Stomach (tissue), 9 donors: Measurements from ENCODE around the gene VILL. TPM values are rescaled to one million over a fixed set of nuclear protein-coding genes. Genes with fewer than 3 reads are reported as not detected.

Experiments used
- DNase-seq, 2 donors: peaks; one replicate each; pipeline versions ENCODE4 v3.0.0 to v3.0.0-alpha.2; 2013 to 2019
- H3K27ac ChIP-seq, 5 donors: fragments of 200-600 bp in 4 of 5; sonication (generic) in 4 of 5; one replicate each; pipeline ENCODE4 v1.5.1; 2013 to 2019; ENCODE audit warnings: mild to moderate bottlenecking in 1 of 5, moderate library complexity in 1 of 5
- H3K27me3 ChIP-seq, 3 donors: fragments of 200-600 bp; sonication (generic); one replicate each; pipeline ENCODE4 v1.5.1; 2017 to 2019; ENCODE audit warnings: mixed run types in 1 of 3
- H3K36me3 ChIP-seq, 4 donors: fragments of 200-600 bp; sonication (generic); 1 replicate in 3 of 4; 2 replicates in 1 of 4; pipeline ENCODE4 v1.5.1; 2016 to 2019
- H3K4me1 ChIP-seq, 4 donors: fragments of 200-600 bp; sonication (generic); one replicate each; pipeline ENCODE4 v1.5.1; 2016 to 2019
- H3K4me3 ChIP-seq, 4 donors: fragments of 200-600 bp; sonication (generic) in 3 of 4; one replicate each; pipeline ENCODE4 v1.5.1; 2016 to 2019; ENCODE audit warnings: mild to moderate bottlenecking in 1 of 4
- H3K9me3 ChIP-seq, 4 donors: fragments of 200-600 bp; sonication (generic); one replicate each; pipeline ENCODE4 v1.5.1; 2016 to 2019
- EP300 ChIP-seq: sonication (generic); formaldehyde crosslinking; IDR thresholded peaks from one replicate; pipeline ENCODE4 v1.6.1; 2017; ENCODE audit warnings: antibody characterized with exemption
- POLR2A ChIP-seq, 4 donors: fragments of 450-650 bp; IDR thresholded peaks; one replicate each; pipeline ENCODE4 v1.6.1; 2016; ENCODE audit warnings: antibody characterized with exemption in 4 of 4, control low read depth in 2 of 4, mild to moderate bottlenecking in 1 of 4, moderate library complexity in 1 of 4
- POLR2AphosphoS5 ChIP-seq, 3 donors: sonication (generic); formaldehyde crosslinking; IDR thresholded peaks; one replicate each; pipeline ENCODE4 v1.6.1; 2016; ENCODE audit warnings: antibody characterized with exemption in 3 of 3
- WGBS, 5 donors: extraction: QIAGEN DNeasy Blood & Tissue Kit in 3 of 5; methylation state at CpG; one replicate each; pipeline versions ENCODE4 v1.1.5 to v1.1.7; 2013 to 2018; 5-methylcytosine and 5-hydroxymethylcytosine counted together
- intact Hi-C: fragments of 100-400 bp; cut with DNase I; formaldehyde crosslinking; loops from one replicate; pipeline ENCODE4 v1.15.1; 2023; ENCODE audit warnings: low total_unique reads
- polyA plus RNA-seq, 3 donors: library from polyadenylated mRNA; stranded (reverse); fragments of 200-250 nt; gene quantifications; one replicate each; pipeline ENCODE4 v1.2.3, GENCODE V29; 2013
- total RNA-seq, 5 donors: library from RNA; depleted of rRNA; stranded (reverse); fragments of >200 nt; gene quantifications; one replicate each; pipeline versions ENCODE4 v1.1.0 to v1.2.3, GENCODE V29; 2014 to 2016
- TF ChIP-seq, protein P1 (sequence below), 7 experiments: fragments of 450-650 bp in 4 of 7; fragments of 200-600 bp in 3 of 7; sonication (generic) in 3 of 7; IDR thresholded peaks; one replicate each; pipeline ENCODE4 v1.5.1; 2016 to 2019; ENCODE audit warnings: antibody characterized with exemption in 7 of 7, control low read depth in 2 of 7, mild to moderate bottlenecking in 1 of 7
- donor health status: healthy with polysubstance abuse.
- donor health status: Bipolar disorder and iron deficiency.
- donor health status: healthy.

The VILL gene
- total and polyA plus RNA-seq, 8 donors, result 24.1 to 202 (median 84.2) TPM

DNA sequence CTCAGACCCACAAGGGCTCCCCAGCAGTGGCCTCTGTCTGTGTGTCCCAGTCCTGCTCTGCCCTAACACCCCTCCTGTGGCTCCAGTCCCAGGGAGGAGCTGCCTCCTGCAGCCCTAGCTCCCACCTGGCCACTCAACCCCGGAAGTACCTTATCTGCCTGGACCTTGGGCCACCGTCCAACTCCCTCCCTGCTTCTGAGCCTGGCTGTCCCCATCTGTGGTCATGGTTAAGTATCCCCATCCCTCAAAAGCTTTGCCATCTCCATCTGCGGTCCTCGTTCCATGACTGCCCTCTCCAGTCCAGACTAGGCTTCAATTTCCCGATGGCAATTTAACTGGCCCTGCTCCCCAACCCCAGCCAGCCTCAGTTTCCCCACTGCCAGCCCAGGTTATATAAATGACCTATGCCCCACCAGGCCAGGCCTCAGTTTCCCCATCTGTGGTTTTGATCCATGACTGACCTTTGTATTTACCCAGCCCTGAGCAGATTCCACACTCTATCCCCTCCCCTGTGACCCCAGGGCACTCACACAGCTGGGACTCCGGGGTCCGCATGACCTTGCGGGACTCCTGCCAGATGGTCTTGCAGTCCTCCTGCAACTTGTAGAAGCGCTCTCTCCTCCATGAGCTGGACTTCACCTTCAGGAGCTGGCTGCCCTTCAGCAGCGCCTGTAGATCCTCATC, 29.2 kb downstream of the VILL start:
- H3K9me3 ChIP-seq, result peaks cover 0 to 9% (median 3%) of the 10 kb centered on the region in 4 donors
- intact Hi-C loops, result no loop called here
- TF ChIP-seq, protein P1, sequence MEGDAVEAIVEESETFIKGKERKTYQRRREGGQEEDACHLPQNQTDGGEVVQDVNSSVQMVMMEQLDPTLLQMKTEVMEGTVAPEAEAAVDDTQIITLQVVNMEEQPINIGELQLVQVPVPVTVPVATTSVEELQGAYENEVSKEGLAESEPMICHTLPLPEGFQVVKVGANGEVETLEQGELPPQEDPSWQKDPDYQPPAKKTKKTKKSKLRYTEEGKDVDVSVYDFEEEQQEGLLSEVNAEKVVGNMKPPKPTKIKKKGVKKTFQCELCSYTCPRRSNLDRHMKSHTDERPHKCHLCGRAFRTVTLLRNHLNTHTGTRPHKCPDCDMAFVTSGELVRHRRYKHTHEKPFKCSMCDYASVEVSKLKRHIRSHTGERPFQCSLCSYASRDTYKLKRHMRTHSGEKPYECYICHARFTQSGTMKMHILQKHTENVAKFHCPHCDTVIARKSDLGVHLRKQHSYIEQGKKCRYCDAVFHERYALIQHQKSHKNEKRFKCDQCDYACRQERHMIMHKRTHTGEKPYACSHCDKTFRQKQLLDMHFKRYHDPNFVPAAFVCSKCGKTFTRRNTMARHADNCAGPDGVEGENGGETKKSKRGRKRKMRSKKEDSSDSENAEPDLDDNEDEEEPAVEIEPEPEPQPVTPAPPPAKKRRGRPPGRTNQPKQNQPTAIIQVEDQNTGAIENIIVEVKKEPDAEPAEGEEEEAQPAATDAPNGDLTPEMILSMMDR (IDR thresholded peaks at IDR 0.05), result no peak
- TF ChIP-seq POLR2A (IDR thresholded peaks at IDR 0.05) (no peak), POLR2AphosphoS5 (IDR thresholded peaks at IDR 0.05) (no peak), EP300 (no peak)
- H3K4me1 ChIP-seq, result peaks cover 7 to 27% (median 22%) of the 10 kb centered on the region in 4 donors
- WGBS, 5 donors, result 73 to 86% (median 83%) methylated on average over 10 of the region's 10 CpGs
- H3K27me3 ChIP-seq, result no peaks in the 10 kb centered on the region
- H3K4me3 ChIP-seq, result no peak overlapping the region
- H3K36me3 ChIP-seq, result peaks cover 15 to 56% (median 54%) of the 10 kb centered on the region in 4 donors
- H3K27ac ChIP-seq, result no peak overlapping the region
- peak; percentile 39 to 71 for DNase-seq

DNA sequence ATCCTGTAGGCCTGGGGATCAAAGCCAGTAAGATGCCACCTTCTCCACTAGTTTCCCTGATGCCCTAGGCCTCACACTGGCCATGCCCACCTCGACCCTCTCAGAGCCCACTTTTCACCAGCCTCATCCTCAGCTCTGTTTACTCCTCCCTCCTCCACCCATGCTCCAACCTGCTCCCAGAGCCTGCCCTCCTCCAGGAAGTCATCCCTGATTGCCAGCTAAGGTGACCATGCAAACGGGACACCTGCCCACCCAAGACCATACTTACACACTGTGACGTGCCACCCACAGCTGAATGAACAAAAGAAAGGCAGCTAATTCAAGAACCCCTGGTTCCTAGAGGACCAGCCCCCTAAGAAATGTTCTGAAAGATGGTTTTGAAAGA, 29.7 kb downstream of the VILL start:
- Histone ChIP-seq H3K4me3 (no peak overlapping the region), H3K9me3 (peaks cover 0 to 9% (median 3%) of the 10 kb centered on the region in 4 donors), H3K27me3 (no peaks in the 10 kb centered on the region), H3K4me1 (peaks cover 9 to 29% (median 24%) of the 10 kb centered on the region in 4 donors), H3K27ac (no peak overlapping the region), H3K36me3 (peaks cover 15 to 50% (median 48%) of the 10 kb centered on the region in 4 donors)
- 57 to 69% (median 63%) methylated on average over 3 of the region's 3 CpGs for WGBS, 5 donors
- intact Hi-C loops, result no loop called here
- TF ChIP-seq, protein P1 (IDR thresholded peaks at IDR 0.05), result no peak
- TF ChIP-seq EP300, result no peak
- DNase-seq, result no peak

DNA sequence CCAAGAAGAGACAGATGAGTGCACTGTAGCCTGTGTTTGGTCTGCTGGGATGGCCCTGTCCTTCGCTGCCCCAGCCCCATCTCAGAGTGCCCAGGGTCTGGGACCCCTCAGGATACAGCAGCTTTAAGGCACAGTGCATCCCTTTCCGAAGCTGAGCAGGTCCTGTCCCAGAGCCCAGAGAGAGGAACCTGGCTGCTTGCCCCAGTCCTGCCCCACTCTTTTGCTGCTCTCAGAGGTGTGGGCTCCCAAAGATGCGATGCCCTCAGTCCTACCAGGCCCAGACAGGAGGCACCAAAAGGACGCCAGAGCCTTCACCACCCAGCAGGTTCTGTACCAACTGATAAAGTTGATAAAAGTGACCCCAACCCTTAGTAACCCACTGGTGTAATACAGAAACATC, 30.6 kb downstream of the VILL start:
- WGBS, 5 donors, result 79 to 97% (median 94%) methylated on average over 3 to 4 of the region's 4 CpGs
- Histone ChIP-seq H3K4me3 (no peak overlapping the region), H3K27ac (no peak overlapping the region), H3K27me3 (no peaks in the 10 kb centered on the region), H3K4me1 (peaks cover 16 to 37% (median 33%) of the 10 kb centered on the region in 4 donors), H3K36me3 (peaks cover 8 to 42% (median 40%) of the 10 kb centered on the region in 4 donors), H3K9me3 (peaks cover 0 to 4% (median under 1%) of the 10 kb centered on the region in 4 donors)
- no peak for DNase-seq
- intact Hi-C loops, result no loop called here
- no peak for TF ChIP-seq EP300
- TF ChIP-seq, protein P1 (IDR thresholded peaks at IDR 0.05), result no peak
- no peak for TF ChIP-seq POLR2A (IDR thresholded peaks at IDR 0.05)
- TF ChIP-seq POLR2AphosphoS5 (IDR thresholded peaks at IDR 0.05), result no peak

DNA sequence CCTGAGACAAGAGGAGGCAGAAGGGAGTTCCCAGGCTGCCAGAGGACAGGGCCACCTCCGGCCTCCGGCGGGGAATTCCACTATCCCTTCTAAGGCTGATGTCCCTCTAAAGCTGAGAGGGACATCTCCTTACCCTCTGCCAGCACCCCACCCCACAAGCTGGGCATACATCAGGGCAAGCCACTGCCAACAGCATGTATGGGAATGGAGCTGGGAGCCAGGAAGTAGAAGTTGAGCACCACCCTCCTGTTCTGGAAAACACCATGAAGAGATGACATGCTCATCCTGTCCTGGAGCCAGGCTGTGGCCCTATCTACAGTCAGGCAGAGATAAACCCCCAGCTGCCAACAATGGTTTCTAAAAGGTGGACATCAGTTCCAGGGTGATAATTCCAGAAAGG, 31.7 kb downstream of the VILL start:
- 54 to 100% (median 72%) methylated on average over 3 of the region's 3 CpGs; no CpG with 5 or more reads in 1 of the 5 donors for WGBS, 5 donors
- Histone ChIP-seq H3K4me3 (no peak overlapping the region), H3K4me1 (peaks cover 16 to 38% (median 34%) of the 10 kb centered on the region in 4 donors), H3K36me3 (peaks cover 0 to 31% (median 29%) of the 10 kb centered on the region in 4 donors), H3K27ac (no peak overlapping the region), H3K9me3 (no peaks in the 10 kb centered on the region), H3K27me3 (no peaks in the 10 kb centered on the region)
- TF ChIP-seq, protein P1 (IDR thresholded peaks at IDR 0.05), result no peak
- no peak for TF ChIP-seq POLR2A (IDR thresholded peaks at IDR 0.05)
- no peak for TF ChIP-seq EP300
- TF ChIP-seq POLR2AphosphoS5 (IDR thresholded peaks at IDR 0.05), result no peak
- DNase-seq, result peak in 1 of 2 donors; percentile 27
- intact Hi-C loops, result no loop called here
